HepG2 (cell line): ENCODE measurements around the gene CCDC120. TPM values are rescaled to one million over a fixed set of nuclear protein-coding genes. Genes with fewer than 3 reads are reported as not detected.

Experiments
- ELF4 ChIP-seq: sonication (generic); formaldehyde crosslinking; IDR thresholded peaks from 2 replicates; pipeline ENCODE4 v1.5.0; 2020; ENCODE audit warnings: missing genetic modification reagents, mild to moderate bottlenecking, moderate library complexity, borderline replicate concordance
- ETV5 ChIP-seq: IDR thresholded peaks from 2 replicates; pipeline ENCODE4 v1.6.1; 2018; ENCODE audit warnings: missing biosample characterization, missing genetic modification reagents, inconsistent platforms, borderline replicate concordance
- HNF4G ChIP-seq, 2 experiments: sonication (generic) in 1 of 2; formaldehyde crosslinking in 1 of 2; IDR thresholded peaks; 2 replicates each; pipeline versions ENCODE4 v1.4.0 to v1.6.1; 2011 to 2020; ENCODE audit warnings: borderline replicate concordance in 2 of 2, low read depth in 2 of 2, mild to moderate bottlenecking in 2 of 2, low read length in 1 of 2, missing genetic modification reagents in 1 of 2, moderate library complexity in 1 of 2
- NPAS2 ChIP-seq: sonication (generic); formaldehyde crosslinking; IDR thresholded peaks from 2 replicates; pipeline ENCODE4 v1.8.0; 2022; ENCODE audit warnings: mild to moderate bottlenecking, missing genetic modification reagents, borderline replicate concordance
- TAF1 ChIP-seq: sonication (generic); formaldehyde crosslinking; IDR thresholded peaks from 2 replicates; pipeline ENCODE4 v1.4.0; 2020; ENCODE audit warnings: missing genetic modification reagents
- ZNF17 ChIP-seq: sonication (generic); formaldehyde crosslinking; IDR thresholded peaks from 2 replicates; pipeline ENCODE4 v1.5.0; 2020; ENCODE audit warnings: mild to moderate bottlenecking, missing genetic modification reagents
- ZNF501 ChIP-seq: sonication (generic); formaldehyde crosslinking; IDR thresholded peaks from 2 replicates; pipeline ENCODE4 v1.5.1; 2020; ENCODE audit warnings: mild to moderate bottlenecking, moderate library complexity, missing genetic modification reagents
- ZNF746 ChIP-seq: sonication (generic); formaldehyde crosslinking; IDR thresholded peaks from 2 replicates; pipeline ENCODE4 v1.8.0; 2022; ENCODE audit warnings: mild to moderate bottlenecking, missing genetic modification reagents
- ZNF782 ChIP-seq: sonication (generic); formaldehyde crosslinking; IDR thresholded peaks from 2 replicates; pipeline ENCODE4 v1.4.0; 2020; ENCODE audit warnings: missing genetic modification reagents, mild to moderate bottlenecking, borderline replicate concordance
- ZNF816 ChIP-seq: sonication (generic); formaldehyde crosslinking; IDR thresholded peaks from 2 replicates; pipeline ENCODE4 v1.8.0; 2022; ENCODE audit warnings: missing genetic modification reagents, mild to moderate bottlenecking, borderline replicate concordance
- polyA plus RNA-seq, 8 experiments: library from polyadenylated mRNA; depleted of rRNA in 3 of 8; stranded (reverse) in 7 of 8; unstranded in 1 of 8; fragments of >200 nt; fragmentation: Illumina TruSeq in 4 of 8; extraction: Trizol in 4 of 8; gene quantifications; 2 replicates each; pipeline versions ENCODE4 v1.2.1 to v1.2.3, GENCODE V29; 2011 to 2016; ENCODE audit warnings: low read depth in 4 of 8, missing spikeins in 1 of 8, mixed read lengths in 1 of 8; ENCODE audit not compliant: insufficient read depth in 1 of 8
- total RNA-seq, 5 experiments: library from RNA; depleted of rRNA; stranded (reverse); fragments of >200 nt; fragmentation: Illumina TruSeq; extraction: Trizol; gene quantifications; 2 replicates each; pipeline ENCODE4 v1.2.3, GENCODE V29; 2016; ENCODE audit warnings: low read depth in 1 of 5
- TF ChIP-seq, protein P1 (sequence below): sonication (generic); formaldehyde crosslinking; IDR thresholded peaks from 2 replicates; pipeline ENCODE4 v1.8.0; 2023; ENCODE audit warnings: mild to moderate bottlenecking, missing genetic modification reagents
- TF ChIP-seq, protein P2 (sequence below): sonication (generic); formaldehyde crosslinking; IDR thresholded peaks from 2 replicates; pipeline ENCODE4 v1.5.0; 2020; ENCODE audit warnings: mild to moderate bottlenecking, missing genetic modification reagents
- TF ChIP-seq, protein P3 (sequence below): sonication (generic); formaldehyde crosslinking; conservative IDR thresholded peaks from 2 replicates; pipeline ENCODE4 v1.8.0; 2022; ENCODE audit warnings: mild to moderate bottlenecking, moderate library complexity, missing genetic modification reagents
- TF ChIP-seq, protein P4 (sequence below): sonication (generic); formaldehyde crosslinking; IDR thresholded peaks from 2 replicates; pipeline ENCODE4 v1.8.1; 2023; ENCODE audit warnings: mild to moderate bottlenecking, missing genetic modification reagents, borderline replicate concordance
- TF ChIP-seq, protein P5 (sequence below), 2 experiments: sonication (generic) in 1 of 2; formaldehyde crosslinking in 1 of 2; IDR thresholded peaks; 2 replicates each; pipeline versions ENCODE4 v1.4.0 to v1.6.1; 2018 to 2020; ENCODE audit warnings: missing genetic modification reagents in 2 of 2, borderline replicate concordance in 1 of 2, low read depth in 1 of 2, mild to moderate bottlenecking in 1 of 2, missing biosample characterization in 1 of 2
- TF ChIP-seq, protein P6 (sequence below): sonication (generic); formaldehyde crosslinking; IDR thresholded peaks from 2 replicates; pipeline ENCODE4 v1.4.0; 2020; ENCODE audit warnings: mild to moderate bottlenecking, missing genetic modification reagents

CCDC120 gene
- total and polyA plus RNA-seq, 2 of the 13 experiments (the other 11 are each of a cell fraction or from before 2014, with no cell fraction given) = 0.89 to 3.2 TPM

DNA sequence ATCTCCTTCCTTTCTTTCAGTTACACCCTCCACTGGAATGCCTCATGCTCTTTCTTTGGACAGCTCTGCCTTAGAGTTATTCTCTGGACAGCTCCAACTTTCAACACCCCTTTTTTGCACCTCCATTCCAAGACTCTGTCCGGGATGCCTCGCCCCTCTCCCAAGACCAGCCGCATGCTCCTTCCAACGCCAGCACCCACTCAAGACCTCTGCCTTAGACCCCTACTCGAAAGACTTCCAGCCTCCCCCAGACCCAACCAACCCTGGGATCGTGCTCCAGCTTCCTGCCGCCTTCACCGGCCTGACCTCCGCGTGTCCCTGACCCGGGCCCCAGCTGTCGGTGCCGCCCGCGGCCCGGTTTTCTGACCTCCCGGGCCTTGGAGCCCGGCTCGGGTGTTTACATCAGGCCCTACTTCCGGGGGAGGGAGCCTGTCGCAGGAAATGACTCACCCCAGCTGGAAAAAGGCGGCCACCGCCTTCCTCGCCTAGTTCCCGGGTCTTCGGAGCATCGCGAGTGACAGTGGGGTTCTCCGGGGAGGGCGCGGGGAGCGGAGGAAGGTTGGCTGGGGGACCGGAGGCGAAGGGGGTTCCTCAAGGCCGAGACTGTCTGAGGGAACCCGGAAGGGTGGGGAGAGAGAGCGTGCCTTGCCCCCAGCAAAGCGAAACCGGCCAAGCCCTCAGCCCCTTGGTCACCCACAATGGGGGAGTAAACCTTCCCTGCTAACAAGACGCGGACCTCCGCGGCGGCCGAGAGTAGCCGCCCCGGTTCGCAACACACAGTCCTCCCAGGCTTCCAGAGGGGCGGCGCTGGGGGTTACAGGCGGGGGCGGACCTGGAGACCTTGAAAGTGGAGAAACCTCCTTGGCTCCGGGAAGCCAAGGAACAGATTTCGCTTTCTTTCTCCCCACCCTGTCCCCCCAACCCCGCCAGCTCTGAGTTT, 21.0 kb downstream of the CCDC120 start, which contains the start of gene WDR45 (continued):
- TF ChIP-seq ZNF816 (0 out of 2 replicates have a peak, but pooled peaks have one; percentile 9), HNF4G (IDR thresholded peaks at IDR 0.05; ENCODE audit: borderline replicate concordance, low read depth, low read length) (no peak), HNF4G (CRISPR knock-in tag; IDR thresholded peaks at IDR 0.05; ENCODE audit: borderline replicate concordance, low read depth) (no peak), ELF4 (0 out of 2 replicates have a peak, but pooled peaks have one; percentile 29), ETV5 (peak; percentile 83), ZNF17 (CRISPR knock-in tag) (no peak), NPAS2 (CRISPR knock-in tag) (no peak), TAF1 (CRISPR knock-in tag) (peak; percentile 50), ZNF782 (CRISPR knock-in tag) (no peak), ZNF501 (CRISPR knock-in tag) (peak; percentile 55; the same call in 1 of the 2 replicates), ZNF746 (CRISPR knock-in tag) (peak; percentile 80)
- TF ChIP-seq, protein P1, sequence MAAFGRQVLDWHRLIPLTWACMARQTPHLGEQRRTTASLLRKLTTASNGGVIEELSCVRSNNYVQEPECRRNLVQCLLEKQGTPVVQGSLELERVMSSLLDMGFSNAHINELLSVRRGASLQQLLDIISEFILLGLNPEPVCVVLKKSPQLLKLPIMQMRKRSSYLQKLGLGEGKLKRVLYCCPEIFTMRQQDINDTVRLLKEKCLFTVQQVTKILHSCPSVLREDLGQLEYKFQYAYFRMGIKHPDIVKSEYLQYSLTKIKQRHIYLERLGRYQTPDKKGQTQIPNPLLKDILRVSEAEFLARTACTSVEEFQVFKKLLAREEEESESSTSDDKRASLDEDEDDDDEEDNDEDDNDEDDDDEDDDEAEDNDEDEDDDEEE (CRISPR knock-in tag) = 0 out of 2 replicates have a peak, but pooled peaks have one; percentile 45
- TF ChIP-seq, protein P2, sequence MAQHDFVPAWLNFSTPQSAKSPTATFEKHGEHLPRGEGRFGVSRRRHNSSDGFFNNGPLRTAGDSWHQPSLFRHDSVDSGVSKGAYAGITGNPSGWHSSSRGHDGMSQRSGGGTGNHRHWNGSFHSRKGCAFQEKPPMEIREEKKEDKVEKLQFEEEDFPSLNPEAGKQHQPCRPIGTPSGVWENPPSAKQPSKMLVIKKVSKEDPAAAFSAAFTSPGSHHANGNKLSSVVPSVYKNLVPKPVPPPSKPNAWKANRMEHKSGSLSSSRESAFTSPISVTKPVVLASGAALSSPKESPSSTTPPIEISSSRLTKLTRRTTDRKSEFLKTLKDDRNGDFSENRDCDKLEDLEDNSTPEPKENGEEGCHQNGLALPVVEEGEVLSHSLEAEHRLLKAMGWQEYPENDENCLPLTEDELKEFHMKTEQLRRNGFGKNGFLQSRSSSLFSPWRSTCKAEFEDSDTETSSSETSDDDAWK (CRISPR knock-in tag) = no peak
- TF ChIP-seq, protein P3, sequence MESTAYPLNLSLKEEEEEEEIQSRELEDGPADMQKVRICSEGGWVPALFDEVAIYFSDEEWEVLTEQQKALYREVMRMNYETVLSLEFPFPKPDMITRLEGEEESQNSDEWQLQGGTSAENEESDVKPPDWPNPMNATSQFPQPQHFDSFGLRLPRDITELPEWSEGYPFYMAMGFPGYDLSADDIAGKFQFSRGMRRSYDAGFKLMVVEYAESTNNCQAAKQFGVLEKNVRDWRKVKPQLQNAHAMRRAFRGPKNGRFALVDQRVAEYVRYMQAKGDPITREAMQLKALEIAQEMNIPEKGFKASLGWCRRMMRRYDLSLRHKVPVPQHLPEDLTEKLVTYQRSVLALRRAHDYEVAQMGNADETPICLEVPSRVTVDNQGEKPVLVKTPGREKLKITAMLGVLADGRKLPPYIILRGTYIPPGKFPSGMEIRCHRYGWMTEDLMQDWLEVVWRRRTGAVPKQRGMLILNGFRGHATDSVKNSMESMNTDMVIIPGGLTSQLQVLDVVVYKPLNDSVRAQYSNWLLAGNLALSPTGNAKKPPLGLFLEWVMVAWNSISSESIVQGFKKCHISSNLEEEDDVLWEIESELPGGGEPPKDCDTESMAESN (CRISPR knock-in tag) = no peak
- TF ChIP-seq, protein P4, sequence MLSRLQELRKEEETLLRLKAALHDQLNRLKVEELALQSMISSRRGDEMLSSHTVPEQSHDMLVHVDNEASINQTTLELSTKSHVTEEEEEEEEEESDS (CRISPR knock-in tag) = no peak
- TF ChIP-seq, protein P5, sequence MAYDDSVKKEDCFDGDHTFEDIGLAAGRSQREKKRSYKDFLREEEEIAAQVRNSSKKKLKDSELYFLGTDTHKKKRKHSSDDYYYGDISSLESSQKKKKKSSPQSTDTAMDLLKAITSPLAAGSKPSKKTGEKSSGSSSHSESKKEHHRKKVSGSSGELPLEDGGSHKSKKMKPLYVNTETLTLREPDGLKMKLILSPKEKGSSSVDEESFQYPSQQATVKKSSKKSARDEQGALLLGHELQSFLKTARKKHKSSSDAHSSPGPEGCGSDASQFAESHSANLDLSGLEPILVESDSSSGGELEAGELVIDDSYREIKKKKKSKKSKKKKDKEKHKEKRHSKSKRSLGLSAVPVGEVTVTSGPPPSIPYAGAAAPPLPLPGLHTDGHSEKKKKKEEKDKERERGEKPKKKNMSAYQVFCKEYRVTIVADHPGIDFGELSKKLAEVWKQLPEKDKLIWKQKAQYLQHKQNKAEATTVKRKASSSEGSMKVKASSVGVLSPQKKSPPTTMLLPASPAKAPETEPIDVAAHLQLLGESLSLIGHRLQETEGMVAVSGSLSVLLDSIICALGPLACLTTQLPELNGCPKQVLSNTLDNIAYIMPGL (CRISPR knock-in tag; IDR thresholded peaks at IDR 0.05; ENCODE audit: borderline replicate concordance in 1 of 2, low read depth in 1 of 2) = peak in 1 of 2 experiments; percentile 65; a peak in 1 of 4 replicates
- TF ChIP-seq, protein P6, sequence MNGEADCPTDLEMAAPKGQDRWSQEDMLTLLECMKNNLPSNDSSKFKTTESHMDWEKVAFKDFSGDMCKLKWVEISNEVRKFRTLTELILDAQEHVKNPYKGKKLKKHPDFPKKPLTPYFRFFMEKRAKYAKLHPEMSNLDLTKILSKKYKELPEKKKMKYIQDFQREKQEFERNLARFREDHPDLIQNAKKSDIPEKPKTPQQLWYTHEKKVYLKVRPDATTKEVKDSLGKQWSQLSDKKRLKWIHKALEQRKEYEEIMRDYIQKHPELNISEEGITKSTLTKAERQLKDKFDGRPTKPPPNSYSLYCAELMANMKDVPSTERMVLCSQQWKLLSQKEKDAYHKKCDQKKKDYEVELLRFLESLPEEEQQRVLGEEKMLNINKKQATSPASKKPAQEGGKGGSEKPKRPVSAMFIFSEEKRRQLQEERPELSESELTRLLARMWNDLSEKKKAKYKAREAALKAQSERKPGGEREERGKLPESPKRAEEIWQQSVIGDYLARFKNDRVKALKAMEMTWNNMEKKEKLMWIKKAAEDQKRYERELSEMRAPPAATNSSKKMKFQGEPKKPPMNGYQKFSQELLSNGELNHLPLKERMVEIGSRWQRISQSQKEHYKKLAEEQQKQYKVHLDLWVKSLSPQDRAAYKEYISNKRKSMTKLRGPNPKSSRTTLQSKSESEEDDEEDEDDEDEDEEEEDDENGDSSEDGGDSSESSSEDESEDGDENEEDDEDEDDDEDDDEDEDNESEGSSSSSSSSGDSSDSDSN (CRISPR knock-in tag) = peak; percentile 43; the same call in 1 of the 2 replicates
